Endothelial cell of umbilical vein (primary cell): ENCODE measurements around the gene BACH2. TPM values are rescaled to one million over a fixed set of nuclear protein-coding genes. Genes with fewer than 3 reads are reported as not detected.

Experiments
- BruUV-seq: library from RNA; stranded (reverse); fragments of 400-500 nt; replicated peaks from 2 replicates; lab custom pipeline; 2021; lab: Mats Ljungman, UMichigan
- CTCF ChIA-PET: fragments of 300-600, 350-600 bp; sonication (Branson Sonifier 250); formaldehyde crosslinking; loops from one replicate; lab custom pipeline; 2021; ENCODE audit warnings: antibody characterized with exemption, inconsistent platforms; lab: Charles Lee
- POLR2A ChIA-PET: fragments of 300-600, 350-600 bp; sonication (Branson Sonifier 250); formaldehyde crosslinking; loops from one replicate; lab custom pipeline; 2021; ENCODE audit warnings: antibody characterized with exemption, inconsistent platforms; lab: Charles Lee
- DNase-seq: peaks from one replicate; pipeline ENCODE4 v3.0.0-alpha.2; 2011; ENCODE audit warnings: low read depth, low spot score
- FAIRE-seq: peaks from 2 replicates; lab custom pipeline; 2011; peaks lifted over from hg19 to GRCh38; lab: Jason Lieb, UNC
- H2AFZ ChIP-seq: 2 replicates; pipeline ENCODE4 v1.6.0; 2012; ENCODE audit warnings: low read depth, low read length, control low read depth, inconsistent platforms
- H3K27ac ChIP-seq: 2 replicates; pipeline ENCODE4 v1.5.1; 2011; ENCODE audit warnings: low read depth, mild to moderate bottlenecking, control low read depth, low read length, moderate library complexity; ENCODE audit not compliant: insufficient read depth
- H3K27me3 ChIP-seq, 2 experiments: 2 replicates each; pipeline versions ENCODE4 v1.6.0 to v1.6.1; 2011; ENCODE audit warnings: low read length in 2 of 2, mixed read lengths in 1 of 2; ENCODE audit not compliant: control insufficient read depth in 2 of 2, insufficient read depth in 2 of 2
- H3K36me3 ChIP-seq, 2 experiments: 2 replicates in 1 of 2; 3 replicates in 1 of 2; pipeline ENCODE4 v1.5.1; 2011; ENCODE audit warnings: low read length in 2 of 2, mild to moderate bottlenecking in 1 of 2, moderate library complexity in 1 of 2; ENCODE audit not compliant: control insufficient read depth in 2 of 2, insufficient read depth in 2 of 2; ENCODE audit errors: extremely low read depth in 1 of 2
- H3K4me1 ChIP-seq: 3 replicates; pipeline ENCODE4 v1.5.1; 2011; ENCODE audit warnings: mild to moderate bottlenecking, low read length; ENCODE audit not compliant: control insufficient read depth, insufficient read depth; ENCODE audit errors: extremely low read depth
- H3K4me2 ChIP-seq: 2 replicates; pipeline ENCODE4 v1.6.1; 2011; ENCODE audit warnings: low read length, control low read depth, mixed read lengths; ENCODE audit not compliant: insufficient read depth
- H3K4me3 ChIP-seq, 3 experiments: fragments of 200-600 bp in 1 of 3; sonication (generic), shearing (Covaris generic) in 1 of 3; replicated peaks in 1 of 3; 2 replicates each; pipeline ENCODE4 v1.5.1; 2011 to 2016; ENCODE audit warnings: control low read depth in 3 of 3, low read length in 3 of 3, mild to moderate bottlenecking in 2 of 3, inconsistent platforms in 1 of 3, low read depth in 1 of 3, moderate library complexity in 1 of 3; ENCODE audit not compliant: insufficient read depth in 1 of 3
- H3K79me2 ChIP-seq: 2 replicates; pipeline ENCODE4 v1.6.0; 2012; ENCODE audit warnings: low read length, inconsistent platforms; ENCODE audit not compliant: control insufficient read depth, insufficient read depth
- H3K9ac ChIP-seq: replicated peaks from 2 replicates; pipeline ENCODE3; 2011; ENCODE audit warnings: low read length, control low read depth; ENCODE audit not compliant: insufficient read depth; ENCODE audit errors: extremely low read depth
- H3K9me1 ChIP-seq: replicated peaks from 3 replicates; pipeline ENCODE4 v1.6.0; 2011; ENCODE audit warnings: mild to moderate bottlenecking, low read length; ENCODE audit not compliant: control insufficient read depth, insufficient read depth; ENCODE audit errors: extremely low read depth
- H3K9me3 ChIP-seq: replicated peaks from 2 replicates; pipeline ENCODE4 v1.5.1; 2012; ENCODE audit warnings: low read length, inconsistent platforms; ENCODE audit not compliant: control insufficient read depth, insufficient read depth
- H4K20me1 ChIP-seq: replicated peaks from 2 replicates; pipeline ENCODE3; 2011; ENCODE audit warnings: mild to moderate bottlenecking, low read length; ENCODE audit not compliant: control insufficient read depth, insufficient read depth; ENCODE audit errors: extremely low read depth
- CTCF ChIP-seq, 2 donors: IDR thresholded peaks; 1 replicate in 1 of 2; 2 replicates in 1 of 2; pipeline ENCODE4 v1.5.1; 2011; ENCODE audit warnings: low read length in 2 of 2, mild to moderate bottlenecking in 2 of 2, moderate library complexity in 2 of 2, control low read depth in 1 of 2, inconsistent platforms in 1 of 2, low read depth in 1 of 2; ENCODE audit not compliant: insufficient read depth in 1 of 2; ENCODE audit errors: extremely low read depth in 1 of 2
- EZH2 ChIP-seq: IDR thresholded peaks from 2 replicates; pipeline ENCODE4 v1.6.1; 2012; ENCODE audit warnings: borderline replicate concordance, low read depth, mild to moderate bottlenecking, moderate library complexity, low read length, inconsistent platforms; ENCODE audit not compliant: severe bottlenecking
- FOS ChIP-seq: IDR thresholded peaks from 2 replicates; pipeline ENCODE4 v1.6.1; 2011; ENCODE audit warnings: mild to moderate bottlenecking, low read length, moderate library complexity, borderline replicate concordance; ENCODE audit not compliant: insufficient read depth
- GATA2 ChIP-seq: IDR thresholded peaks from 2 replicates; pipeline ENCODE4 v1.7.0; 2011; ENCODE audit warnings: low read depth, mild to moderate bottlenecking, moderate library complexity, mixed read lengths, low read length; ENCODE audit not compliant: insufficient read length, insufficient read depth
- JUN ChIP-seq: IDR thresholded peaks from 2 replicates; pipeline ENCODE4 v1.6.1; 2011; ENCODE audit warnings: borderline replicate concordance, low read depth; ENCODE audit not compliant: insufficient read length, insufficient read depth
- MYC ChIP-seq: IDR thresholded peaks from one replicate; pipeline ENCODE4 v1.6.1; 2011; ENCODE audit warnings: mild to moderate bottlenecking, low read depth, low read length
- POLR2A ChIP-seq: IDR thresholded peaks from 2 replicates; pipeline ENCODE4 v1.6.1; 2012; ENCODE audit warnings: low read depth, mild to moderate bottlenecking, control low read depth, low read length
- POLR2AphosphoS5 ChIP-seq: IDR thresholded peaks from 2 replicates; pipeline ENCODE4 v1.6.1; 2012; ENCODE audit warnings: low read depth, mild to moderate bottlenecking, control low read depth, low read length, moderate library complexity; ENCODE audit not compliant: insufficient read depth
- dilution Hi-C: fragments of 300-500 bp; cut with MboI; formaldehyde crosslinking; loops from one replicate; pipeline ENCODE4 v1.15.0; 2019; ENCODE audit warnings: low sequenced_read_pairs; ENCODE audit not compliant: extremely low pct_ligation_motif_present
- intact Hi-C: fragments of 100-400 bp; cut with micrococcal nuclease; formaldehyde crosslinking; loops from one replicate; pipeline ENCODE4 v1.10.0; 2022
- polyA plus RNA-seq, 4 experiments: library from polyadenylated mRNA; depleted of rRNA in 3 of 4; stranded (reverse) in 3 of 4; unstranded in 1 of 4; fragments of >200 nt; gene quantifications; 2 replicates each; pipeline versions ENCODE4 v1.2.1 to v1.2.3, GENCODE V29; 2011 to 2012; ENCODE audit warnings: missing spikeins in 1 of 4
- total RNA-seq: library from RNA; stranded (reverse); gene quantifications from 2 replicates; pipeline ENCODE4 v1.2.3, GENCODE V29; 2021
- TF ChIP-seq, protein P1 (sequence below): IDR thresholded peaks from 2 replicates; pipeline ENCODE4 v1.6.1; 2011; ENCODE audit not compliant: insufficient read depth, insufficient read length

Gene BACH2
- total and polyA plus RNA-seq, 2 donors (not counting 3 experiments of a cell fraction or from before 2014, with no cell fraction given): 1.7 to 5.6 TPM

DNA sequence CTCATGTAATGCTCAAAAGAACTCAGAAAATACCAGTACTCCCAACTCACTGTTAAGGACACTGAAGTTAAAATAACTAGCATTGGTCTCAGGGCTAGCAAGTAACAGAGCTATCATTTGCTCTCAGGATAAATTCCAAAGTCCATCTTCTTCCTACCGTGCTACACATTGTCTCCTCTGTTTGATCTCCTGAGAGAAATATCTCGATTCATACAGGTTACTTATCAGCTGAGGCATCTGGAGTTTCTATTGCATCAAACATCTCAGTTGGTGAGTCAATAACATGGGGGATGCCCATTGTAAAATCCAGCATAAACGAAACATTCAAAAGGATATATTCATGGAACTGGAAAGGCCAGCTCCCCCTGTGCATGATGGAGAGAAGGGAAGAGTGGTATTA lies 147.4 kb downstream of the BACH2 start:
- Histone ChIP-seq H3K9me3 (no peaks in the 10 kb centered on the region), H4K20me1 (no peaks in the 10 kb centered on the region), H3K4me2 (no peak overlapping the region), H3K36me3 (no peaks in the 10 kb centered on the region), H3K4me1 (no peaks in the 10 kb centered on the region), H3K4me3 (no peak overlapping the region), H3K27me3 (peaks cover 3 to 4% of the 10 kb centered on the region in 2 experiments), H3K9ac (no peak overlapping the region), H2AFZ (no peak overlapping the region), H3K9me1 (no peaks in the 10 kb centered on the region), H3K27ac (no peak overlapping the region), H3K79me2 (no peaks in the 10 kb centered on the region)
- BruUV-seq: no TSS peak
- dilution Hi-C loops: no loop called here
- TF ChIP-seq, protein P1, sequence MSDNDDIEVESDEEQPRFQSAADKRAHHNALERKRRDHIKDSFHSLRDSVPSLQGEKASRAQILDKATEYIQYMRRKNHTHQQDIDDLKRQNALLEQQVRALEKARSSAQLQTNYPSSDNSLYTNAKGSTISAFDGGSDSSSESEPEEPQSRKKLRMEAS: no peak
- TF ChIP-seq POLR2AphosphoS5 (no peak), FOS (no peak), JUN (no peak), GATA2 (no peak), CTCF (IDR thresholded peaks at IDR 0.05; ENCODE audit: extremely low read depth in 1 of 2, insufficient read depth in 1 of 2, low read depth in 1 of 2, low read length in 2 of 2) (no peak), MYC (no peak), POLR2A (no peak), EZH2 (no peak)
- FAIRE-seq: no peak
- no peak for DNase-seq
- POLR2A ChIA-PET: no interaction called here
- intact Hi-C loops: no loop called here
- CTCF ChIA-PET: interaction anchor here (1.1 kb wide), 1 partner anchor 330 kb away, joined by 3 read pairs; no protein-coding TSS in a partner anchor
